ENCODE data around the gene WWOX. TPM values are rescaled to one million over a fixed set of nuclear protein-coding genes. Genes with fewer than 3 reads are reported as not detected.

The WWOX gene
- total RNA-seq, 1 experiment from 2014 or later, result 15.6 TPM

GRCh38 chr16:78735337-78735736 is 635.9 kb downstream of the WWOX start:
- H4K91ac ChIP-seq (ENCODE audit: insufficient read length, low read depth, low read length), result no peak overlapping the region
- H3K23ac ChIP-seq (ENCODE audit: insufficient read length, low read depth, low read length), result no peak overlapping the region
- DNase-seq, result no peak
- H3K4me3 Mint-ChIP-seq, result no peak overlapping the region
- H3K14ac ChIP-seq (ENCODE audit: insufficient read depth, low read length), result no peak overlapping the region
- no peaks in the 10 kb centered on the region for H3K4me1 ChIP-seq (ENCODE audit: insufficient read depth, low read length)
- WGBS (ENCODE audit: extremely low coverage, insufficient read length, low lambda C conversion rate), result no CpG with 5 or more reads among the region's 6 CpGs
- no peaks in the 10 kb centered on the region for H3K27me3 Mint-ChIP-seq (ENCODE audit: low read depth)
- no peak overlapping the region for H3K56ac ChIP-seq (ENCODE audit: insufficient read length, low read depth, low read length)
- no peaks in the 10 kb centered on the region for H3K4me1 Mint-ChIP-seq
- no peak overlapping the region for H4K8ac ChIP-seq (replicated peaks; ENCODE audit: insufficient read length, low read depth, low read length)
- H2BK15ac ChIP-seq (ENCODE audit: low read depth, low read length), result no peak overlapping the region
- no peak for TF ChIP-seq CTCF (conservative IDR thresholded peaks at IDR 0.05)
- H2BK12ac ChIP-seq (ENCODE audit: insufficient read length, low read depth, low read length), result no peak overlapping the region
- H3K23me2 ChIP-seq (ENCODE audit: insufficient read length, low read depth, low read length, poor library complexity, severe bottlenecking), result no peaks in the 10 kb centered on the region
- no peaks in the 10 kb centered on the region for H3K9me3 Mint-ChIP-seq
- H3K18ac ChIP-seq (ENCODE audit: insufficient read length, low read depth, low read length), result no peak overlapping the region
- no peak overlapping the region for H4K5ac ChIP-seq (ENCODE audit: insufficient read length, low read depth, low read length)
- no peak overlapping the region for H2AFZ ChIP-seq (ENCODE audit: low read length)
- H3K36me3 Mint-ChIP-seq (ENCODE audit: insufficient read depth in 1 of 3, low read depth in 3 of 3), result no peaks in the 10 kb centered on the region
- no peak overlapping the region for H2BK20ac ChIP-seq (ENCODE audit: low read depth, low read length, poor library complexity, severe bottlenecking)
- H3K27ac ChIP-seq (ENCODE audit: insufficient read length, low read depth, low read length), result no peak overlapping the region
- no peaks in the 10 kb centered on the region for H4K20me1 ChIP-seq (ENCODE audit: control insufficient read depth, insufficient read depth, insufficient read length)
- H3K79me2 ChIP-seq (ENCODE audit: insufficient read depth, low read length), result no peaks in the 10 kb centered on the region
- H3K4ac ChIP-seq (ENCODE audit: low read depth, low read length), result no peak overlapping the region
- no peak overlapping the region for H2BK120ac ChIP-seq (ENCODE audit: low read depth, low read length, poor library complexity, severe bottlenecking)
- no peak overlapping the region for H3K9ac ChIP-seq (ENCODE audit: extremely low read depth, insufficient read length, low read length)
- no peaks in the 10 kb centered on the region for H3K27me3 ChIP-seq (ENCODE audit: insufficient read depth, low read length)
- no peaks in the 10 kb centered on the region for H3K9me3 ChIP-seq (ENCODE audit: control insufficient read depth, low read depth, low read length)
- H2AK5ac ChIP-seq (ENCODE audit: insufficient read length, low read length), result no peak overlapping the region
- no peak overlapping the region for H3T11ph ChIP-seq (ENCODE audit: low read length)
- no peak overlapping the region for H3K27ac Mint-ChIP-seq
- no peaks in the 10 kb centered on the region for H3K79me1 ChIP-seq (ENCODE audit: insufficient read depth, low read depth, low read length, poor library complexity, severe bottlenecking)
- no peak overlapping the region for H3K4me2 ChIP-seq (ENCODE audit: insufficient read depth, insufficient read length, low read length)
- no peak overlapping the region for H2BK5ac ChIP-seq (ENCODE audit: insufficient read length, low read length)
